GM23338 (cell line): ENCODE data around the gene AAR2. TPM values are rescaled to one million over a fixed set of nuclear protein-coding genes. Genes with fewer than 3 reads are reported as not detected.

Experiments
- ATAC-seq: fragments of 200-7000 bp; cut with Tn5 transposase; 3 replicates; pipeline ENCODE4 v1.9.1; 2020
- DNase-seq: peaks from one replicate; pipeline ENCODE4 v3.0.0-alpha.2; 2015; ENCODE audit warnings: low spot score
- H2AFZ ChIP-seq: fragments of 200-600 bp; sonication (generic); 2 replicates; pipeline ENCODE4 v1.8.0; 2016; ENCODE audit warnings: antibody characterized with exemption, mild to moderate bottlenecking, moderate library complexity
- H3F3A ChIP-seq: fragments of 200-600 bp; sonication (generic); replicated peaks from 2 replicates; pipeline ENCODE4 v1.8.0; 2017; ENCODE audit warnings: antibody characterized with exemption, mixed run types, low read depth
- H3K27ac ChIP-seq: fragments of 200-600 bp; sonication (generic); 2 replicates; pipeline ENCODE4 v1.6.1; 2016; ENCODE audit warnings: low read depth
- H3K27me3 ChIP-seq: fragments of 200-600 bp; sonication (generic); 2 replicates; pipeline ENCODE4 v1.8.0; 2016; ENCODE audit warnings: mild to moderate bottlenecking, mixed run types, moderate library complexity; ENCODE audit not compliant: insufficient read depth
- H3K36me3 ChIP-seq: fragments of 200-600 bp; sonication (generic); 2 replicates; pipeline ENCODE4 v1.8.0; 2016; ENCODE audit warnings: mild to moderate bottlenecking; ENCODE audit not compliant: insufficient read depth
- H3K4me1 ChIP-seq: fragments of 200-600 bp; sonication (generic); 2 replicates; pipeline ENCODE4 v1.8.0; 2016; ENCODE audit warnings: mild to moderate bottlenecking, moderate library complexity; ENCODE audit not compliant: insufficient read depth
- H3K4me2 ChIP-seq: fragments of 200-600 bp; sonication (generic); 2 replicates; pipeline ENCODE4 v1.7.1; 2017; ENCODE audit warnings: mixed run types
- H3K4me3 ChIP-seq: fragments of 200-600 bp; sonication (generic); 2 replicates; pipeline ENCODE4 v1.6.1; 2016; ENCODE audit warnings: mixed run types
- H3K79me2 ChIP-seq: fragments of 200-600 bp; sonication (generic); replicated peaks from 2 replicates; pipeline ENCODE4 v1.8.0; 2017; ENCODE audit warnings: mild to moderate bottlenecking; ENCODE audit not compliant: insufficient read depth
- H3K9me2 ChIP-seq: fragments of 200-600 bp; sonication (generic); 2 replicates; pipeline ENCODE4 v1.8.0; 2017; ENCODE audit not compliant: insufficient read depth
- H4K20me1 ChIP-seq: fragments of 200-600 bp; sonication (generic); replicated peaks from 2 replicates; pipeline ENCODE4 v1.8.0; 2017; ENCODE audit warnings: mild to moderate bottlenecking; ENCODE audit not compliant: insufficient read depth
- H3K27ac Mint-ChIP-seq: 2 replicates; pipeline ENCODE4 v1.8.0; 2020; ENCODE audit warnings: inconsistent platforms, mild to moderate bottlenecking, moderate library complexity, mixed read lengths
- H3K27me3 Mint-ChIP-seq: 3 replicates; pipeline ENCODE4 v1.8.0; 2022; ENCODE audit warnings: low read depth, mild to moderate bottlenecking, moderate library complexity, mixed read lengths, inconsistent platforms; ENCODE audit not compliant: insufficient read depth, poor library complexity
- H3K36me3 Mint-ChIP-seq: 3 replicates; pipeline ENCODE4 v1.8.0; 2021; ENCODE audit warnings: low read depth, mild to moderate bottlenecking, inconsistent platforms, moderate library complexity, mixed read lengths
- H3K4me1 Mint-ChIP-seq: 3 replicates; pipeline ENCODE4 v1.8.0; 2020; ENCODE audit warnings: mild to moderate bottlenecking, inconsistent platforms, mixed read lengths
- H3K4me3 Mint-ChIP-seq: 3 replicates; pipeline ENCODE4 v1.8.0; 2021; ENCODE audit warnings: moderate library complexity, mild to moderate bottlenecking, inconsistent platforms, mixed read lengths
- H3K9me3 Mint-ChIP-seq: 3 replicates; pipeline ENCODE4 v1.8.0; 2020; ENCODE audit warnings: moderate library complexity, mild to moderate bottlenecking, inconsistent platforms, mixed read lengths
- CTCF ChIP-seq, 2 experiments: fragments of 200-600 bp in 1 of 2; sonication (generic) in 1 of 2; conservative IDR thresholded peaks; 2 replicates each; pipeline versions ENCODE4 v1.5.1 to v1.6.1; 2016 to 2017; ENCODE audit warnings: antibody characterized with exemption in 2 of 2, low read depth in 2 of 2, mild to moderate bottlenecking in 2 of 2, moderate library complexity in 1 of 2
- EZH2 ChIP-seq: fragments of 200-600 bp; sonication (generic); IDR thresholded peaks from one replicate; pipeline ENCODE4 v1.8.0; 2017; ENCODE audit warnings: antibody characterized with exemption, mild to moderate bottlenecking, low read depth; ENCODE audit not compliant: unreplicated experiment
- EZH2phosphoT487 ChIP-seq: fragments of 200-600 bp; sonication (generic); IDR thresholded peaks from one replicate; pipeline ENCODE4 v1.8.1; 2018; ENCODE audit warnings: antibody characterized with exemption; ENCODE audit not compliant: unreplicated experiment
- JUNB ChIP-seq: IDR thresholded peaks from one replicate; pipeline ENCODE4 v1.6.1; 2016; ENCODE audit warnings: antibody characterized with exemption; ENCODE audit not compliant: unreplicated experiment
- polyA plus RNA-seq: library from polyadenylated mRNA; unstranded; fragments of >200 nt; fragmentation: Nextera tagmentation; extraction: Ambion mirVana; gene quantifications from 2 replicates; pipeline ENCODE4 v1.2.1, GENCODE V29; 2016
- total RNA-seq: library from RNA; depleted of rRNA; stranded (reverse); fragments of >200 nt; shearing (Covaris generic); gene quantifications from 2 replicates; pipeline ENCODE4 v1.2.3, GENCODE V29; 2014
- TF ChIP-seq, protein P1 (sequence below): IDR thresholded peaks from 2 replicates; pipeline ENCODE4 v1.6.1; 2016; ENCODE audit warnings: antibody characterized with exemption

AAR2 gene
- total and polyA plus RNA-seq, 2 experiments from 2014 or later: 15.8 to 32.6 TPM

DNA sequence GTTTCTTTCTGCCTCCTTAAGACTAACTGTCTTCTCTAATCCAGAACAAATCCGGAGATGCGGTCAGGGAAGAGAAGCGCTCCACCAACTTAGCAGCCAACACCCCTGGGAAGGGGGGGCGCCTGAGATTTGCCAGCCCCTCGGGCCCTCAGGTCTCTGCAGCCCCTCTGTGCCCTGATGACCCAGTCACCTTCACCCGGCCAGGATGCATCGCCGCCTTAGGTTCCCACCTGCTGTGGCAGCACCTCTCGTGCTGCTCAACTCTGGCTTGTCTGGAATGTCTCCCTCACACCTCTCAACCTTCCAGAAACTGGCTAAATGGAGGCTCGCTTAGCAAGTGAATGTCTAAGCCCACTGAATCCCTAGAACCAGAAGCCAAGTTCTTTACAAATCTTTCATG is 28.0 kb upstream of the AAR2 start (continued):
- TF ChIP-seq CTCF (conservative IDR thresholded peaks at IDR 0.05; ENCODE audit: low read depth in 2 of 2) (no peak), EZH2 (no peak), JUNB (no peak), EZH2phosphoT487 (no peak)
- TF ChIP-seq, protein P1, sequence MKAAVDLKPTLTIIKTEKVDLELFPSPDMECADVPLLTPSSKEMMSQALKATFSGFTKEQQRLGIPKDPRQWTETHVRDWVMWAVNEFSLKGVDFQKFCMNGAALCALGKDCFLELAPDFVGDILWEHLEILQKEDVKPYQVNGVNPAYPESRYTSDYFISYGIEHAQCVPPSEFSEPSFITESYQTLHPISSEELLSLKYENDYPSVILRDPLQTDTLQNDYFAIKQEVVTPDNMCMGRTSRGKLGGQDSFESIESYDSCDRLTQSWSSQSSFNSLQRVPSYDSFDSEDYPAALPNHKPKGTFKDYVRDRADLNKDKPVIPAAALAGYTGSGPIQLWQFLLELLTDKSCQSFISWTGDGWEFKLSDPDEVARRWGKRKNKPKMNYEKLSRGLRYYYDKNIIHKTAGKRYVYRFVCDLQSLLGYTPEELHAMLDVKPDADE: no peak

GRCh38 chr20:36210436-36211021 is 25.7 kb upstream of the AAR2 start:
- TF ChIP-seq, protein P1: no peak
- 0 out of 4 replicates have a peak, but pooled peaks of 1 of the 2 experiments have one; percentile 13 for TF ChIP-seq CTCF (conservative IDR thresholded peaks at IDR 0.05; ENCODE audit: low read depth in 2 of 2)
- H3K79me2 ChIP-seq: no peaks in the 10 kb centered on the region
- Mint-ChIP-seq H3K27ac (peak overlapping the region; percentile 44; the same call in 1 of the 2 replicates), H3K4me1 (no peaks in the 10 kb centered on the region; the same call in 2 of the 3 replicates), H3K4me3 (no peak overlapping the region), H3K36me3 (peaks cover 5% of the 10 kb centered on the region; the same call in 1 of the 3 replicates), H3K9me3 (no peaks in the 10 kb centered on the region), H3K27me3 (peaks cover 6% of the 10 kb centered on the region)
- H3K4me1 ChIP-seq: no peaks in the 10 kb centered on the region
- no peak overlapping the region for H3K27ac ChIP-seq
- H3K4me2 ChIP-seq: no peak overlapping the region
- H3K27me3 ChIP-seq: no peaks in the 10 kb centered on the region
- DNase-seq (no peak), ATAC-seq (peak; percentile 27; the same call in 2 of the 3 replicates)
- H2AFZ ChIP-seq: no peak overlapping the region
- no peaks in the 10 kb centered on the region for H4K20me1 ChIP-seq
- H3K4me3 ChIP-seq: no peak overlapping the region
- H3F3A ChIP-seq: no peaks in the 10 kb centered on the region
- H3K9me2 ChIP-seq: no peaks in the 10 kb centered on the region
- H3K36me3 ChIP-seq: no peaks in the 10 kb centered on the region
